GM19455 (cell line): Measurements from ENCODE around the gene GDPD1.
A peak's percentile ranks its signal among the peaks of the same experiment; 100 is the strongest.
"Not testable (repeated sequence)": the region's sequence is repeated elsewhere in the genome, so short reads cannot be mapped to it uniquely, and the experiment has no call there.

Experiments used
- ATAC-seq: cut with Tn5 transposase; IDR thresholded peaks from one replicate; pipeline ENCODE4 v1.9.1; 2021; ENCODE audit not compliant: unreplicated experiment

GDPD1 gene

GRCh38 chr17:59220328-59221158 is at the start of gene GDPD1:
TSS of gene GDPD1 (plus strand) at chr17:59220511. CDS start at chr17:59220610, 99 bp downstream.
- peak; percentile 97 for ATAC-seq

- ATAC-seq: no peak
These were observed 47.8 kb upstream of the GDPD1 start for GRCh38 chr17:59172436-59173004.

- no peak for ATAC-seq
These were observed 45.6 kb upstream of the GDPD1 start for GRCh38 chr17:59174671-59175070.

- no peak for ATAC-seq
These were observed 45.2 kb upstream of the GDPD1 start for GRCh38 chr17:59175076-59175475.

- no peak for ATAC-seq
These were observed 41.9 kb upstream of the GDPD1 start for GRCh38 chr17:59178266-59178985.

- not testable (repeated sequence) for ATAC-seq
These were observed 40.7 kb upstream of the GDPD1 start for GRCh38 chr17:59179601-59180000.

GRCh38 chr17:59180626-59181025 is 39.7 kb upstream of the GDPD1 start:
- ATAC-seq: no peak

GRCh38 chr17:59181481-59181880 is 38.8 kb upstream of the GDPD1 start:
- ATAC-seq: no peak

- ATAC-seq: no peak
These were observed 34.3 kb upstream of the GDPD1 start for GRCh38 chr17:59185997-59186396.

- ATAC-seq: no peak
These were observed 33.5 kb upstream of the GDPD1 start for GRCh38 chr17:59186850-59187249.

GRCh38 chr17:59190806-59191205 is 29.5 kb upstream of the GDPD1 start:
- no peak for ATAC-seq

GRCh38 chr17:59193336-59193862 is 26.9 kb upstream of the GDPD1 start:
- no peak for ATAC-seq

GRCh38 chr17:59199398-59199797 is 20.9 kb upstream of the GDPD1 start:
- ATAC-seq: no peak

- no peak for ATAC-seq
These were observed 18.0 kb upstream of the GDPD1 start for GRCh38 chr17:59202320-59202719.

GRCh38 chr17:59219370-59219769 is 941 bp upstream of the GDPD1 start:
- ATAC-seq: no peak

- ATAC-seq: no peak
These were observed 351 bp upstream of the GDPD1 start for GRCh38 chr17:59219992-59220327.

GRCh38 chr17:59221159-59221847 is 992 bp downstream of the GDPD1 start:
- no peak for ATAC-seq

GRCh38 chr17:59223813-59224212 is 3.5 kb downstream of the GDPD1 start:
- ATAC-seq: no peak

- ATAC-seq: not testable (repeated sequence)
These were observed 8.3 kb downstream of the GDPD1 start for GRCh38 chr17:59228588-59228987.

- ATAC-seq: no peak
These were observed 10.5 kb downstream of the GDPD1 start for GRCh38 chr17:59230764-59231163.

- ATAC-seq: no peak
These were observed 14.3 kb downstream of the GDPD1 start for GRCh38 chr17:59234631-59235030.
